ENCODE results near the gene ARHGEF19.
A peak's percentile ranks its signal among the peaks of the same experiment; 100 is the strongest.
"Not testable (repeated sequence)": the region's sequence is repeated elsewhere in the genome, so short reads cannot be mapped to it uniquely, and the experiment has no call there.

Gene ARHGEF19

GRCh38 chr1:16204634-16205333, 7.7 kb downstream of the ARHGEF19 start:
- DNase-seq (ENCODE audit: low spot score): peak; percentile 59

GRCh38 chr1:16204216-16204615, 8.2 kb downstream of the ARHGEF19 start:
- DNase-seq (ENCODE audit: low spot score): no peak

- DNase-seq (ENCODE audit: low spot score): no peak
These were observed 8.9 kb downstream of the ARHGEF19 start for GRCh38 chr1:16203550-16203949.

- DNase-seq (ENCODE audit: low spot score): no peak
These were observed 9.9 kb downstream of the ARHGEF19 start for GRCh38 chr1:16202281-16203210.

- DNase-seq (ENCODE audit: low spot score): no peak
These were observed 12.8 kb downstream of the ARHGEF19 start for GRCh38 chr1:16199700-16200099.

GRCh38 chr1:16199157-16199501, 13.3 kb downstream of the ARHGEF19 start:
- no peak for DNase-seq (ENCODE audit: low spot score)

GRCh38 chr1:16198444-16199156, 13.9 kb downstream of the ARHGEF19 start:
- no peak for DNase-seq (ENCODE audit: low spot score)

- no peak for DNase-seq (ENCODE audit: low spot score)
These were observed 15.6 kb downstream of the ARHGEF19 start for GRCh38 chr1:16196874-16197273.

GRCh38 chr1:16196139-16196538, 16.3 kb downstream of the ARHGEF19 start:
- not testable (repeated sequence) for DNase-seq (ENCODE audit: low spot score)

- DNase-seq (ENCODE audit: low spot score): no peak
These were observed 16.9 kb downstream of the ARHGEF19 start for GRCh38 chr1:16195518-16195905.

- DNase-seq (ENCODE audit: low spot score): no peak
These were observed 20.4 kb downstream of the ARHGEF19 start for GRCh38 chr1:16191916-16192546.

- DNase-seq (ENCODE audit: low spot score): no peak
These were observed 21.1 kb downstream of the ARHGEF19 start for GRCh38 chr1:16191309-16191708.

- DNase-seq (ENCODE audit: low spot score): no peak
These were observed 22.4 kb downstream of the ARHGEF19 start for GRCh38 chr1:16189921-16190621.

GRCh38 chr1:16189003-16189402, 23.4 kb downstream of the ARHGEF19 start:
- DNase-seq (ENCODE audit: low spot score): no peak

- DNase-seq (ENCODE audit: low spot score): no peak
These were observed 24.6 kb downstream of the ARHGEF19 start for GRCh38 chr1:16187748-16188401.

GRCh38 chr1:16186655-16187235, 25.7 kb downstream of the ARHGEF19 start:
- DNase-seq (ENCODE audit: low spot score): no peak

GRCh38 chr1:16184557-16185303, 27.7 kb downstream of the ARHGEF19 start:
- no peak for DNase-seq (ENCODE audit: low spot score)

- no peak for DNase-seq (ENCODE audit: low spot score)
These were observed 28.5 kb downstream of the ARHGEF19 start for GRCh38 chr1:16183765-16184556.

- no peak for DNase-seq (ENCODE audit: low spot score)
These were observed 29.3 kb downstream of the ARHGEF19 start for GRCh38 chr1:16183179-16183578.
